H1 (cell line): ENCODE measurements around the gene DPYSL4.

Source experiments
- CBX8 ChIP-seq: fragments of 300-800, 300-1000 bp; sonication (generic); IDR thresholded peaks from 2 replicates; pipeline ENCODE4 v1.7.1; 2016; ENCODE audit warnings: low read depth, low read length, borderline replicate concordance
- CREB1 ChIP-seq: IDR thresholded peaks from 2 replicates; pipeline ENCODE4 v1.6.1; 2012; ENCODE audit warnings: inconsistent platforms
- CTCF ChIP-seq, 3 experiments: IDR thresholded peaks; 1 replicate in 2 of 3; 2 replicates in 1 of 3; pipeline versions ENCODE4 v1.5.1 to v1.6.1; 2011; ENCODE audit warnings: low read length in 3 of 3, mild to moderate bottlenecking in 3 of 3, inconsistent platforms in 2 of 3, low read depth in 1 of 3, moderate library complexity in 1 of 3; ENCODE audit not compliant: insufficient read depth in 1 of 3; ENCODE audit errors: control extremely low read depth in 1 of 3
- JUND ChIP-seq: IDR thresholded peaks from 2 replicates; pipeline ENCODE4 v1.6.1; 2011; ENCODE audit warnings: mild to moderate bottlenecking, improper control_type of control experiment, low read length
- POLR2A ChIP-seq, 2 experiments: IDR thresholded peaks; 1 replicate in 1 of 2; 2 replicates in 1 of 2; pipeline ENCODE4 v1.6.1; 2011; ENCODE audit warnings: low read depth in 2 of 2, low read length in 2 of 2, mild to moderate bottlenecking in 2 of 2; ENCODE audit errors: control extremely low read depth in 1 of 2
- RAD21 ChIP-seq, 2 experiments: IDR thresholded peaks in 1 of 2; conservative IDR thresholded peaks in 1 of 2; 2 replicates each; pipeline ENCODE4 v1.6.1; 2011; ENCODE audit warnings: low read depth in 2 of 2, low read length in 2 of 2, improper control_type of control experiment in 1 of 2, inconsistent platforms in 1 of 2, mild to moderate bottlenecking in 1 of 2, moderate library complexity in 1 of 2
- RNF2 ChIP-seq: fragments of 200-900, 300-1000 bp; sonication (generic); IDR thresholded peaks from 2 replicates; pipeline ENCODE4 v1.7.1; 2016; ENCODE audit warnings: borderline replicate concordance, low read depth, mild to moderate bottlenecking, antibody characterized with exemption, low read length; ENCODE audit not compliant: poor library complexity, severe bottlenecking; ENCODE audit errors: missing control alignments
- TF ChIP-seq, protein P1 (sequence below): IDR thresholded peaks from 2 replicates; pipeline ENCODE4 v1.6.1; 2012; ENCODE audit warnings: low read length, inconsistent platforms
- TF ChIP-seq, protein P2 (sequence below): IDR thresholded peaks from 2 replicates; pipeline ENCODE4 v1.6.1; 2012; ENCODE audit warnings: inconsistent platforms

DNA sequence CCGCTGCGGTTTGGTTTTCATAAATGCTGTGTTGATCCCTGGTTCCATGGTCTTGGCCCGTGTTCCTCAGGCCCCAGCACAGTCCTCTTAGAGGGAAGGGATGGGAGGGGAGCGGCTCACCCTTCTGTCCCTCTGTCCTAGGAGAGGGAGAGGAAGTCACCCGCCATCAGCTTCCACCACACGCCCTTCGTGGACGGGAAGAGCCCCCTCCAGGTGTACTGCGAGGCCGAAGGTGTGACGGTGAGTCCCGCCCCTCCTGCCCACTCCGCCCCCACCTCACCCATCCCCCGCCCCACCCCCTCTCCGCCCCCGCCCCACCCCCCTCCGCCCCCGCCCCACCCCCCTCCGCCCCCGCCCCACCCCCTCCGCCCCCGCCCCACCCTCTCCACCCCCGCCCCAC is 37.5 kb upstream of the DPYSL4 start:
- TF ChIP-seq, protein P1, sequence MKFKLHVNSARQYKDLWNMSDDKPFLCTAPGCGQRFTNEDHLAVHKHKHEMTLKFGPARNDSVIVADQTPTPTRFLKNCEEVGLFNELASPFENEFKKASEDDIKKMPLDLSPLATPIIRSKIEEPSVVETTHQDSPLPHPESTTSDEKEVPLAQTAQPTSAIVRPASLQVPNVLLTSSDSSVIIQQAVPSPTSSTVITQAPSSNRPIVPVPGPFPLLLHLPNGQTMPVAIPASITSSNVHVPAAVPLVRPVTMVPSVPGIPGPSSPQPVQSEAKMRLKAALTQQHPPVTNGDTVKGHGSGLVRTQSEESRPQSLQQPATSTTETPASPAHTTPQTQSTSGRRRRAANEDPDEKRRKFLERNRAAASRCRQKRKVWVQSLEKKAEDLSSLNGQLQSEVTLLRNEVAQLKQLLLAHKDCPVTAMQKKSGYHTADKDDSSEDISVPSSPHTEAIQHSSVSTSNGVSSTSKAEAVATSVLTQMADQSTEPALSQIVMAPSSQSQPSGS: no peak
- TF ChIP-seq CTCF (IDR thresholded peaks at IDR 0.05; ENCODE audit: control extremely low read depth in 1 of 3, insufficient read depth in 1 of 3, low read depth in 1 of 3, low read length in 3 of 3) (no peak), RAD21 (IDR thresholded peaks at IDR 0.05 in 1 of 2, conservative IDR thresholded peaks at IDR 0.05 in 1 of 2; ENCODE audit: low read depth in 2 of 2, low read length in 2 of 2) (no peak), RNF2 (no peak), JUND (no peak), POLR2A (IDR thresholded peaks at IDR 0.05; ENCODE audit: control extremely low read depth in 1 of 2, low read depth in 2 of 2, low read length in 2 of 2) (no peak), CREB1 (no peak), CBX8 (no peak)
- TF ChIP-seq, protein P2, sequence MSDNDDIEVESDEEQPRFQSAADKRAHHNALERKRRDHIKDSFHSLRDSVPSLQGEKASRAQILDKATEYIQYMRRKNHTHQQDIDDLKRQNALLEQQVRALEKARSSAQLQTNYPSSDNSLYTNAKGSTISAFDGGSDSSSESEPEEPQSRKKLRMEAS: no peak
